ENCODE results near the gene TTLL11.
"Not testable (repeated sequence)": the region's sequence is repeated elsewhere in the genome, so short reads cannot be mapped to it uniquely, and the experiment has no call there.

Gene TTLL11

DNA sequence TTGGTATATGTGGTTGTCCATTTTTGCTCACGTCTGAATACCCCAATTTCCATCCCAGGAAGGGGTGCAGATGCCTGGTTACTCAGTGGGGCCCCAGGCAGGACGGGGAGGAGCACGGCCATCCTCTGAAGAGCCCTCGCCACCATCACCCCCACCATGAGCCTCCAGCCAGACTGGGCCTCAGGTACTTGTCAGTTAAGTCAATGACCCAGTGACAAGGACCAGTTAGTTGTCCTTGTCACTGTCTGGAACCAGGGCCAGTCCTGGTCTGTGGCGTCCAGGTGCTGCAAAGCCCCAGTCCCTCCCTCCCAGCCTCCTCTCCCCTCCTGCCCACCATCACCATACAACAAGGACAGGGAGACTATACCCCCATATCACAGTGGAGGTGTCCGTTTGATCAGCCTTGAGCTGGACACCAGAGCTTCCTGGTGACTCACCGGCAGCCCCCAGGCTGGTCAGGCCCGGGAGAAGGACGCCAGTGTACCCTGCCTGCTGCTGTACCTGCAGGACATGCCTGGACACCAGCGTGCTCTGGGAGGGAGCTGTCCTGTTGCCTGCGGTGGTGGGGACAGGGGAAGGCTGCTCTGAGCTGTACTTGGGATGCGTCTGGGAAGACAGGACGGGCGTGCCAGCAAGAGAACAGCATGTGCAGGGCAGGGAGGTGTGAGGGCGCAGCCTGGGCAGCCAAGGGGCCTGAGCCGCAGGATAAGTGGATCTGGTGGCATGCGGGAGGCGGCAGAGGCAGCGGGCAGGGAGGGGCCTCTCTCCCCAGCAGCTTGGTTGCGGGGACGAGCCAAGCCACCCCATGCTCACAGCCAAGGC, 32.6 kb upstream of the TTLL11 start:
- in situ Hi-C loops (cut with HindIII; ENCODE audit: low sequenced_read_pairs), result no loop called here

DNA sequence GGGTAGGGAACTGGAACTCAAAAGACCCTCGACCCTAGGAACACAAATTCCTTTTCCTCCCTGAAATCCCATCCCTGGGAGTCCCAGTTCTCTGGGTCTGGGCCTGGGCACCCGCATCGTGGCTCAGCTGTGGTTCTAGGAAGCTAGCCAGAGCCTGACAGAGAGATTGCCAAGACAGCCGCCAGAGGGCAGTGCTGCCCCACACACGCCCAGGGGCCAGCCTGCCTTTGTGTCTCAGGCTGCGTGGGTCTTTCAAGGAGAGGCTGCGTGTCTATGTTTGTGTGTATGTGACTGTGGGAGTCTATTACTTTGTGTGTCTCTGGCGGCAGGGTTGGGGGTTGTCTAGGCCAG, 32.0 kb upstream of the TTLL11 start:
- in situ Hi-C loops (cut with HindIII; ENCODE audit: low sequenced_read_pairs), result no loop called here

DNA sequence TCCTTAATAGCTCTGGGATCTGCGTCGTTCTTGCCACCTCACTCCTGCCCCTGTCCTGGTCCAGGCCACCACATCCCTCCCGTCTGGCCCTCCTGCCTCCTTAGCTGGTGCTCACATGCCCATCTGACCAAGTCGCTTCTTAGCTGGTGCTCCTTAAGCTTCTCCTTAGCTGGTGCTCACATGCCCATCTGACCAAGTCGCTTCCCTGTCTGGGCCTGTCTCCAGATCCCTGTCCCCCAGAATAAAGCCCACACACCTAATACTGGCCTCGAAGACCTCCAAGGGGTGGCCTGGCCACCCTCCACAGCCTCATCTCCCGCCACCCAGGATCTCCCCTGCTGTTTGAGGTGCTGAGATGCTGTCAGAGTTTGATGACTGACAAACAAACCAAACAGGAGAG, 31.4 kb upstream of the TTLL11 start:
- in situ Hi-C loops (cut with HindIII; ENCODE audit: low sequenced_read_pairs), result loop anchor here (5.0 kb wide), 2 partner anchors 98 to 218 kb away; no protein-coding TSS in a partner anchor

DNA sequence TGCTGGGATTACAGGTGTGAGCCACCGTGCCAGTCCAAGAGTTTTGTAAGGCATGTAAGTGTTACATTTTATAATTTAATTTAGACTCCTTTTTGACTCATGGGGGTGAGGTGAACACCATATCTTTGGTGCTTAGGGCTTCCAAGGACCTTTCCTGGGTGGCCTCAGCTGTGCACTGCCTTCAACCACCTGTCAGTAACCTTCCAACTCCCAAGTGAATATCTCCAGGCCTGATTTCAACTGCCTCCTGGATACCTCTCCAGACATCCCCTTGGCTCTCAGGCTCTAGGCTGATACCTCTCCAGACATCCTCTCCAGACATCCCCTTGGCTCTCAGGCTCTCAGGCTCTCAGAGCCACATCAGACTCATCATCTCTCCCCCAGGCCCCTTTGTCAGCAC, 30.9 kb upstream of the TTLL11 start:
- in situ Hi-C loops (cut with HindIII; ENCODE audit: low sequenced_read_pairs), result loop anchor here (5.0 kb wide), 2 partner anchors 98 to 218 kb away; no protein-coding TSS in a partner anchor

DNA sequence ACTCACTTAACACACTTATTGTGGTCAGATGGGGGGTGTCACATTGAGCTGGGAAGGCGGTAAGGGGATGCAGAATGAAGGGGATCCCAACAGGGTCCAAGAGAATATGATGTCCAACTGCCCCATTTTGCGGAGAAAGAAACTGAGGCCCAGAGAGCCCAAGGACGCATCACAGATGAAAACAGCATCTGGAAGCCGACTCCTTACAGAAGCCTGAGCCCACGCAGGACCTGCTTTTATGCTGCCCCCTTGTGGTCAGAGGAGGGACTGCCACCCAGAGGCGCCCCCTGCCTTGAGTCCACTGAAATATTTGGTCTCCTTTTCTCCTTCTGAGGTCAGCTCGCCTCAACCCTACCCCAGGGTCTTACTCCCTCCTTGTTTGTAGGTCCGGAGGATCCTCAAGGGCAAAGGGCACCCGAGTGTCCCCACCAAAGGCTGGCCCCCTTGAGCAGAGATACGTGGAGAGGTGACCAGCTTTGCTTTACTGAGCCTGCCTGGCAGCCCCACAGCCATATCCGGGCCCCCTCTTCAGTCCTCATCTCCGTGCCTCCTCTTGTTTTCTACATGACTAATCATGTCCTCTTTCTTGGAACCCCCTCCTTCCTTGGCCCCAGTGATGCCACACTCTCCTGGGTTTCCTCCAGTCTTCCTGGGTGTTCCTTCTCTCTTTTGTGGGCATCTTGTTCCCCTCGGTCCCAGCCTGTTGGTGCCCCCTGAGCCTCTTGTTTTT, 30.0 kb upstream of the TTLL11 start:
- in situ Hi-C loops (cut with HindIII; ENCODE audit: low sequenced_read_pairs), result loop anchor here (5.0 kb wide), 2 partner anchors 99 to 219 kb away; no protein-coding TSS in a partner anchor

DNA sequence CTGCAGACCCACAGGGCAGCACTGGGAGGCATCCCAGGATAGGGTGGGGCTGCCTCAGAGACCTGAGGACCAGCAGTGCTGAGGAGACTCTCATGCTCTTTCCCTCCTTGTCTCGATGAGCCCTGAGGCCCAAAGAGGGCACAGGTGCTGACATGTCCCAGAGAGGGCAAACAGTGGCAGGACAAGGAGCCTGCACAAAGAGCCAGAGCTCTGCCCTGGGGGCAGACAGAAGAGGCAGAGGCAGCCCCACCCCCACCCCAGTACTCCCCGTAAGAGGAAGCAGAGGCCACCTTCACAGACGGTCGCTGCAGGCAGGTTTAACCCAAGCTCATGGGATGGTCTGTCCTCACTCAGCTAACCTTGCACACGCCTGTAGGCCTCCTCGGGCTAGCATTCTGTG, 29.4 kb upstream of the TTLL11 start:
- in situ Hi-C loops (cut with HindIII; ENCODE audit: low sequenced_read_pairs), result loop anchor here (5.0 kb wide), 2 partner anchors 100 to 220 kb away; no protein-coding TSS in a partner anchor

DNA sequence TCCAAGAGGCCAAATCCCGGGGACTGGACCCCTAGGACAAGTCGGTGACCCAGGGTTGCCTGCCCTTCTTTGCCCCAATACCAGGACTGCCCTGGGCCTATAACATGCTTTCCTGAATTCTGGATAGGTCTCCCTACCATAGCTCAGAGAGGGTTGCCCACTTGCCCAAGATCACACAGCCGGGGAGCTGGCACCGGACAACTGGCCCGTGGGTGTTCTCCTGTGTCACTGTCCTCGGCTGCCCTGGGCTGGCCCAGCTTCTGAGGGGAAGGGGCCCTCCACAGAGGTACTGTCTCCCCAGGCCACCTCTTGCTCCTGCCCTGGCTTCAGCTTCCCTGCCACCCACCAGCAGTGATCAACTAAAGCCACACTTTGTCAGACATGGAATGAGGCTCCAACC, 28.8 kb upstream of the TTLL11 start:
- in situ Hi-C loops (cut with HindIII; ENCODE audit: low sequenced_read_pairs), result loop anchor here (5.0 kb wide), 2 partner anchors 100 to 220 kb away; no protein-coding TSS in a partner anchor

DNA sequence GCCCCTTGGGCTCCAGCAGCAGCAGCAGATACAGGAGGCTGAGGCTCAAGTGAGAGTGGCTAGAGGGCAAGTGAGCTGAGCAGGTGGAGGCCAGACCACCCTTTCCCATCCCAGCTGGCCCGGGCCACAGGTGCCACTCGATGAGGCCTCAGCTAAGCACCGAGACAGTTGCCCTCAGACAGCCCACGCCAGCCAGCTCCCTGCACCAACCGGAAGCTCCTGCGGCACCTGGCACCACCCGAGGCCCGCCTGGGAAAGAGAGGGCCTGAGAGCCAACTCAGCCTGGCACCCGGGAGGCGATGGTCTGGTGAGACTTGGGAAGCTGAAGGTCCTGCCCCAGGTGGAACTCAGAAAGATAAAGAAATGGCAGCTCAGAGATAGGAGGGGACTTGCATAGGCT, 28.3 kb upstream of the TTLL11 start:
- in situ Hi-C loops (cut with HindIII; ENCODE audit: low sequenced_read_pairs), result loop anchor here (5.0 kb wide), 2 partner anchors 101 to 221 kb away; no protein-coding TSS in a partner anchor

DNA sequence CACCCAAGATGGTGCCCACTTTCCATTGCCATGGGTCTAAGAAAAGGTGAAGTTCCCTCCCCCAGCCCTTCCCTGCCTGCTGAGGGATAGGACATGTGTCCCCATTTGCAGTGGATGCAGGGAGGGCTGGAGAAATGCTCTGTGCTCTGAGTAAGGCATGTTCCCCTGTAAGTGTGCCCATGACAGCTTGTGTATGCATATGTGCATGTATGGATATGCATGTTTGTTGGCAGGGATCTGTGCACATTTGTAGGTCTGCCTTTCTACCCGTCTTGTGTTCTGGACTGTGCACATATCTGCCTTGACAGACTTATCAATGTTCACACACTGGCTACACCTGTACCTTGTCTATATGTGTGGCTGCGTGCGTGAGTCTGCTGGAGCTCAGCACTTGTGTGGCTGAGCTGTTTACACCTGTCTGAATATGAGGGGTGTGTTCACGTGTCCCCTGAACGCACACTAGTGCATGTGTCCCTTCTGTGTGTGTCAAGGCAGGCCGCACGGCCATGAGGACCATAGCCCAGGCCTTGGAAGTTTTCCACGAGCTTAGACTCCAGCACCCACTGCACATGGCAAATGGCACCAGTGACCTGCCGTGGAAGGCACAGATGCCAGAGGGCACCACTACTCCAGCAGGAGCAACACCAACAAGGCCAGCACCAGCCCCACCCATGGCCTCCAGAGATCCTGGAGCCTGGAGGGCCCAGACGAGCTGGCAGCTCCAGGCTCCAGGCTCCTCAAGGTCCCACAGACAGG, 27.4 kb upstream of the TTLL11 start:
- in situ Hi-C loops (cut with HindIII; ENCODE audit: low sequenced_read_pairs), result loop anchor here (5.0 kb wide), 2 partner anchors 102 to 222 kb away; no protein-coding TSS in a partner anchor

DNA sequence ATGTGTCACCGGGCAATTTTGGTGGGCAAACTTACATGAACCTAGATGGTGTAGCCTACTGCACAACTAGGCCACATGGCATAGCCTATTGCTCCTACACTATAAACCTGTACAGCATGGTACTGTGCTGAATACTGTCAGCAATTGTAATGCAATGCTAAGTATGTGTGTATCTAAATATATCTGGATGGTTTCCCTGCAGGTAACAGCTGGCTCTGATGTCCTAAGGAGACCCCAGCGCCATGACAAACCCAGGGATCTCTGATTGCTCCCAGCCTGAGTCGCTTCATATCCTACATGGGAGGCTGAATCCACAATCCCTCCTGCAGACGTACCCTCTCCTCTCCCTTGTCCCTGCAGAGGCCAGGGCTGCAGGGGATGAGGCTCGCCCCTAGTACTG, 26.6 kb upstream of the TTLL11 start:
- in situ Hi-C loops (cut with HindIII; ENCODE audit: low sequenced_read_pairs), result loop anchor here (5.0 kb wide), 2 partner anchors 103 to 223 kb away; no protein-coding TSS in a partner anchor

DNA sequence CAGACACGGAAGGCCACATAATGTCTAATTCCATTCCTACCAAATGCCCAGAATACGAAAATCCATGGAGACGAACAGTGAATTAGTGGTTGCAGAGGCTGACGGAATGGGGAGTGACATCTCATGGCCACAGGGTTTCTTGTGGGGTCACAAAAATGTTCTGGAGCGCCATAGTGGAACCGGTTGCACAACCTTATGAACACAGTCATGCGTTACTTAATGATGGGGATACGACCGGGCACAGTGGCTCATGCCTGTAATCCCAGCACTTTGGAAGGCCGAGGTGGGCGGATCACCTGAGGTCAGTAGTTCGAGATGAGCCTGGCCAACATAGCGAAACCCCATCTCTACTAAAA, 26.0 kb upstream of the TTLL11 start:
- in situ Hi-C loops (cut with HindIII; ENCODE audit: low sequenced_read_pairs), result no loop called here

DNA sequence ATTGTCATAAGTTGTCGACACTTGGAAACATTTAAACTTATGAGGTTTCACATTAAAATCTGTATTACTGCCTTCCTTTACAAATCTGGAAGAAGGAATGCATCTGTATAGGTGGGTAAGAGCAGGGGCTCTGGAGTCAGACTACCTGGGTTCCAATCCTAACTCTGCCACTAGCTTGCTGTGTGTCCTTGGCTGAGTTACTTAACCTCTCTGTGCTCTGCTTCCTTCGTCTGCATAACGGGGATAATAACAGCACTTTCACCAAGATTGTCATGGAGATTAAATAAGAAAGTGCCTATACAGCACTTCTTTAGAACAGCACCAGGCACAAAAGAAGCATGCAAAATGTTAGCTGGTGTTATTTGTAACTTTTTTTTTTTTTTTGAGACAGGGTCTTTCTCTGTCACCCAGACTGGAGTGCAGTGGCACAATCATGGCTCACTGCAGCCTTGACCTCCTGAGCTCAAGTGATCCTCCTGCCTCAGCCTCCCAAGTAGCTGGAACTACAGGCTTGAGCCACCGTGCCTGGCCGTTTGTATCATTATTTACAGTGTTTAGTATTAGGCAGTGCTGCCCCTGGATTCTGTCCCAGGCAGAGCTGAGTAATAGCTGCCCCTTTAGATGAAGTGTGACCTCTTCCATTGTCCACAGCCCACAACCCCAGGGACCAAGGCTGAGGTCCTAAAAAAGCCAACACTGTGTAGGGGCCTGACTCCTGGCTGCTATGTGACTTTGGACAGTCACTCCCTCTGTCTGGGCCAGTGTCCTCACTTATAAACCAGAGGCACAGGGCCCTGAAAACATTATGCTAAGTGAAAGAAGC, 25.4 kb upstream of the TTLL11 start:
- in situ Hi-C loops (cut with HindIII; ENCODE audit: low sequenced_read_pairs), result no loop called here

DNA sequence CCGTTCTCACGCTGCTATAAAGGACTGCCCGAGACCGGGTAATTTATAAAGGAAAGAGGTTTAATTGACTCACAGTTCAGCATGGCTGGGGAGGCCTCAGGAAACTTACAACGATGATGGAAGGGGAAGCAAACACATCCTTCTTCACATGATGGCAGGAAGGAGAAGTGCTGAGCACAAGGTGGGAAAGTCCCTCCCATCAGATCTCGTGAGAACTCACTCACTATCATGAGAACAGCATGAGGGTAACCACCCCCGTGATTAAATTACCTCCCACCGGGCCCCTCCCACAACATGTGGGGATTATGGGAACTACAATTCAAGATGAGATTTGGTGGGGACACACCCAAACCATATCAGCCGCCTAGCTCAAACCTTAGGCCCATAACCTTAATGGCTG, 24.1 kb upstream of the TTLL11 start:
- in situ Hi-C loops (cut with HindIII; ENCODE audit: low sequenced_read_pairs), result not testable (repeated sequence)

DNA sequence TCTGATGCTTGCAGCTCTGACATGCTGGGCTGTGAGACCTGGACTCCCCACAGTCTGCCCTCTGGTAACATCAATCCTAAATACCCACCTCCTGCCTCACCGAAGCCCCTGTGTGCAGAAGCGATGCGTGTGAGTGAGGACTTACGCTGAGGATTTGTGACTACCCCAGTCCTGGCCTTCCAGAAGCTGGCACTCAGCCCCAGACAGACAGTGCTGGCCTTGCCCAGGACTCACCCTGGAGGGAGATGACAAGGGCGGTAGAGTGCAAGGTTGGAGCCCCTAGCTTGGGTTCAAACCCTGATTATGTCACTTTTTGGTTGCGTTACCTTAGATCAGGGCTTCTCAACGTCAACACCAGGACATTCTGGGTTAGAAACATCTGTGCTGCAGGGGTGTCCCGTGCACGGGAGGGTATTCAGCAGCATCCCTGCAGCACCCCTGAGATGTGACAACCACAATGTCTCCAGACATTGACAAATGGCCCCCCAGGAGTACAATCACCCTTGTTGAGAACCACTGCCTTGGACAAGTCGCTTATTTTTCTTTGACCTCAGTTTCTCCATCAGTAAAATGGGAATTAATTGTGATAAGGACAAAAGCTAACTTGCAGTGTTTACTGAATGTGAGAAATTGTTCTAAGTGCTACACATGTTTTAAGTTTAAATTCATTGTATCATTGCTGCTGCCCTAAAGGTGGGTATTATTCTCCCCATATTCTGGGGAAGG, 23.5 kb upstream of the TTLL11 start:
- in situ Hi-C loops (cut with HindIII; ENCODE audit: low sequenced_read_pairs), result no loop called here

DNA sequence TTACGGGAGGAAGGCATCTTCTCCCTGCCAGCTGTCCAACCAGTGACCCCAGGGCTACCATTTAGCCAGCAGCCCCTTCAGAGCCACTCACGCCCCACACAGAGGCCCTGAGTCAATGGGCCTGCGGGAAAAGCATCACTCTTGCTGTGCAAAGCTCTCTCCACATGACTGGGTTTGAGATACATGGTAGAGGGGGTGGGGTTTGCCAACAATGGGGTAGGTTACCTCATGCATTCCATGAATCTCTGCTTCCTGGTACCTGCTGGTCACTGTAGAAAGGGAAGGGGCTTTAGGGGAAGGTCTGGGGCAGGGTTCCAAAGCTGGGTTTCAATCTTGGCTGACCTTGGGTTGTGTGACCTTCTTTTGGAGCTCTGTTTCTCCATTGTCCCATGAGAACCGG, 22.9 kb upstream of the TTLL11 start:
- in situ Hi-C loops (cut with HindIII; ENCODE audit: low sequenced_read_pairs), result no loop called here

DNA sequence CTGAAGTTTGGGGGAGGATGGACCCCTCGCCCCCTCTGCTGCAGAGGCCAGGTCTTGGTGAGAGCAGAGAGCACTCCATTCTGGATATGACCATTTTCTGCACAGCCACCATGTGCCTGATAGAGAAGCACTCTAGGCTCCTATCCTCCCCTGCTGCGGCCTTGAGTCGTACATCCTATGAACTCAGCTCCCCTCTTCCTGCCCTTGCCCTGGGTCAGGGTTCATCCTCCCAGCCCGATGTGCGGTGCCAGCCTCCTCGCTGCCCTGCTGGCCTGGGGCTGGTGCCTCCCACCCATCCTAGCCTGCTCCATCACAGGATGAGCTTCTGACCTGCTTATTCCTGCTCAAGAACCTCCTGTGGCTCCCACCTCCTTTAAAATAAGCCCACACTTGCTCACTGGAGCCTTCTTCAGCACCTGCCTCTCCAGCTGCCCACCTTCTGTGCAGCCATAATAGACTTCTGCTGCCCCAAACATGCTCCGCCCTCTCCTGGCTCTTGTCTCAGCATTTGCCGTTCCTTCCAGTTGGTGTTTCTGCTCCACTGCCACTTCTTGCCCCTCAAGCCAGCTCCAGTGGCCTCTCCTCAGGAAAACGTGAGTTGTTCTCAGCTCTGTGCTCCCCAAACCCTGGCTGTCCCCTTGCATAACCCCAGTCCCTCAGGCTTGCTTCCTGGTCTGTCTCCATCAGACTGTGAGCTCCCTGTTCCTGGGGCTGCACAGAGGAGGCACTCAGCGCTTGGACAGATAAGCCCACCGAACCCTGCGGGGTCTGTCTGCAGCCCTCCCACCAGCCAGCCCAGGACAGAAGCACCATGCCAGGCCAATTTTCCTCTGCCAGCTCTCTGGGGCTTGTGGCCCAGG, 22.3 kb upstream of the TTLL11 start:
- in situ Hi-C loops (cut with HindIII; ENCODE audit: low sequenced_read_pairs), result no loop called here

DNA sequence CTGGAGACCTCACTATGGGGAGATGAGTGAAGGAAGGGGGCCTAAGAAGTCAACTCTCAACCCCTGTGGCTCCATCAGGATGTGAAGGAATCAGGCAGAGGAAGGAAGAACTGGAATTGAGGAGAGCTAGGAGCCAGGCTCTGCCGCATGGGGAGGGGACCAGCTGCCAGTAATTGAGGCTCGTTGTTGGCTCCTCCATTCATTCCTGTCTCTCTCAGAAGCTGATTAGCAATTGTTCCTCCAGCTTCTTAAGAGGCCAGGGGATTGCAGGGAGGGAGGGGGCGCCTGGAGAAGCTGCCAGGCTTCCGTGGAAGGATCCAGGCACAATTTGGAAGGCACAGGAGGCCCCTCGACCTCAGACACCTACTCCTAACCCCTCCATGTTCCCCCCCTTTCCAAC, 20.5 kb upstream of the TTLL11 start:
- in situ Hi-C loops (cut with HindIII; ENCODE audit: low sequenced_read_pairs), result no loop called here

DNA sequence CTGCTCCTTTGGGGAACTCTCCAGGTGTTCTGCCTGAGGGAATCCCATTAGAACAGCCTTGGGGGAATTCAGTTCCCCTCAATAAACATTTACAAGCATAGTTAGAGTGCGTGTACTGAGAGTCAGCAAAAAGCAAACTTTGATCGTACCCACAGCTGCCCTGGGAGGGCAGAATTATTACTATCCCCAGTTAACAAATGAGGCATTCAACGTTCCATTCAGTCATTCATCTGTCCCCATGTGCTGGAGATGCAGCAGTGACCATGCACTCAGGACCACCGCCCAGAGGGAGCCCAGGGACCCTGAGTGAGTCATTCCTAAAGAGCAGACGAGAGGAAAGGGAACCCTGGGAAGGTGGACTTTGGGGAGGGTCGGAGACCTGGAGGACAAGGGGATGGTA, 19.1 kb upstream of the TTLL11 start:
- in situ Hi-C loops (cut with HindIII; ENCODE audit: low sequenced_read_pairs), result no loop called here
